ENCODE results near the gene DUSP5.

Gene DUSP5

GRCh38 chr10:110544958-110545537 is 47.3 kb downstream of the DUSP5 start:
- Histone ChIP-seq H3K9me3 (ENCODE audit: control insufficient read depth, low read depth, low read length) (no peaks in the 10 kb centered on the region), H3K4me3 (ENCODE audit: low read length) (no peak overlapping the region), H3K36me3 (ENCODE audit: control insufficient read depth, low read depth, low read length) (no peaks in the 10 kb centered on the region), H3K9ac (ENCODE audit: low read length) (no peak overlapping the region), H3K27me3 (ENCODE audit: control insufficient read depth, insufficient read depth, low read length) (no peaks in the 10 kb centered on the region), H3K4me1 (ENCODE audit: control insufficient read depth, low read depth, low read length) (no peaks in the 10 kb centered on the region), H3K27ac (ENCODE audit: low read length) (no peak overlapping the region)

- Histone ChIP-seq H3K9me3 (ENCODE audit: control insufficient read depth, low read depth, low read length) (no peaks in the 10 kb centered on the region), H3K36me3 (ENCODE audit: control insufficient read depth, low read depth, low read length) (no peaks in the 10 kb centered on the region), H3K4me1 (ENCODE audit: control insufficient read depth, low read depth, low read length) (no peaks in the 10 kb centered on the region), H3K27me3 (ENCODE audit: control insufficient read depth, insufficient read depth, low read length) (no peaks in the 10 kb centered on the region), H3K4me3 (ENCODE audit: low read length) (no peak overlapping the region), H3K27ac (ENCODE audit: low read length) (no peak overlapping the region), H3K9ac (ENCODE audit: low read length) (no peak overlapping the region)
Measured at GRCh38 chr10:110546077-110546476, 48.4 kb downstream of the DUSP5 start.

GRCh38 chr10:110546499-110547110 is 48.9 kb downstream of the DUSP5 start:
- Histone ChIP-seq H3K9ac (ENCODE audit: low read length) (no peak overlapping the region), H3K4me3 (ENCODE audit: low read length) (no peak overlapping the region), H3K4me1 (ENCODE audit: control insufficient read depth, low read depth, low read length) (no peaks in the 10 kb centered on the region), H3K36me3 (ENCODE audit: control insufficient read depth, low read depth, low read length) (no peaks in the 10 kb centered on the region), H3K27me3 (ENCODE audit: control insufficient read depth, insufficient read depth, low read length) (no peaks in the 10 kb centered on the region), H3K27ac (ENCODE audit: low read length) (no peak overlapping the region), H3K9me3 (ENCODE audit: control insufficient read depth, low read depth, low read length) (no peaks in the 10 kb centered on the region)

- no peaks in the 10 kb centered on the region for H3K9me3 ChIP-seq (ENCODE audit: control insufficient read depth, low read depth, low read length)
- H3K4me1 ChIP-seq (ENCODE audit: control insufficient read depth, low read depth, low read length): no peaks in the 10 kb centered on the region
- no peak overlapping the region for H3K9ac ChIP-seq (ENCODE audit: low read length)
- H3K4me3 ChIP-seq (ENCODE audit: low read length): no peak overlapping the region
- H3K27me3 ChIP-seq (ENCODE audit: control insufficient read depth, insufficient read depth, low read length): no peaks in the 10 kb centered on the region
- no peaks in the 10 kb centered on the region for H3K36me3 ChIP-seq (ENCODE audit: control insufficient read depth, low read depth, low read length)
- no peak overlapping the region for H3K27ac ChIP-seq (ENCODE audit: low read length)
Measured at GRCh38 chr10:110547139-110547761, 49.5 kb downstream of the DUSP5 start.

- no peaks in the 10 kb centered on the region for H3K27me3 ChIP-seq (ENCODE audit: control insufficient read depth, insufficient read depth, low read length)
- H3K9ac ChIP-seq (ENCODE audit: low read length): no peak overlapping the region
- H3K27ac ChIP-seq (ENCODE audit: low read length): no peak overlapping the region
- H3K4me1 ChIP-seq (ENCODE audit: control insufficient read depth, low read depth, low read length): no peaks in the 10 kb centered on the region
- H3K4me3 ChIP-seq (ENCODE audit: low read length): no peak overlapping the region
- no peaks in the 10 kb centered on the region for H3K9me3 ChIP-seq (ENCODE audit: control insufficient read depth, low read depth, low read length)
- no peaks in the 10 kb centered on the region for H3K36me3 ChIP-seq (ENCODE audit: control insufficient read depth, low read depth, low read length)
Measured at GRCh38 chr10:110548002-110548401, 50.3 kb downstream of the DUSP5 start.

- H3K4me3 ChIP-seq (ENCODE audit: low read length): no peak overlapping the region
- H3K36me3 ChIP-seq (ENCODE audit: control insufficient read depth, low read depth, low read length): no peaks in the 10 kb centered on the region
- no peaks in the 10 kb centered on the region for H3K9me3 ChIP-seq (ENCODE audit: control insufficient read depth, low read depth, low read length)
- no peaks in the 10 kb centered on the region for H3K27me3 ChIP-seq (ENCODE audit: control insufficient read depth, insufficient read depth, low read length)
- H3K27ac ChIP-seq (ENCODE audit: low read length): no peak overlapping the region
- H3K9ac ChIP-seq (ENCODE audit: low read length): no peak overlapping the region
- H3K4me1 ChIP-seq (ENCODE audit: control insufficient read depth, low read depth, low read length): peaks cover 9% of the 10 kb centered on the region
Measured at GRCh38 chr10:110549211-110549610, 51.5 kb downstream of the DUSP5 start.

GRCh38 chr10:110553905-110554304 is 56.2 kb downstream of the DUSP5 start:
- H3K27ac ChIP-seq (ENCODE audit: low read length): peak overlapping the region; percentile 59
- peak overlapping the region; percentile 25 for H3K4me3 ChIP-seq (ENCODE audit: low read length)
- peaks cover 18% of the 10 kb centered on the region for H3K4me1 ChIP-seq (ENCODE audit: control insufficient read depth, low read depth, low read length)
- no peaks in the 10 kb centered on the region for H3K9me3 ChIP-seq (ENCODE audit: control insufficient read depth, low read depth, low read length)
- no peaks in the 10 kb centered on the region for H3K36me3 ChIP-seq (ENCODE audit: control insufficient read depth, low read depth, low read length)
- no peaks in the 10 kb centered on the region for H3K27me3 ChIP-seq (ENCODE audit: control insufficient read depth, insufficient read depth, low read length)
- H3K9ac ChIP-seq (ENCODE audit: low read length): peak overlapping the region; percentile 6

GRCh38 chr10:110556296-110556695 is 58.6 kb downstream of the DUSP5 start:
- H3K27ac ChIP-seq (ENCODE audit: low read length): no peak overlapping the region
- no peaks in the 10 kb centered on the region for H3K27me3 ChIP-seq (ENCODE audit: control insufficient read depth, insufficient read depth, low read length)
- H3K9ac ChIP-seq (ENCODE audit: low read length): no peak overlapping the region
- H3K4me3 ChIP-seq (ENCODE audit: low read length): no peak overlapping the region
- no peaks in the 10 kb centered on the region for H3K36me3 ChIP-seq (ENCODE audit: control insufficient read depth, low read depth, low read length)
- H3K4me1 ChIP-seq (ENCODE audit: control insufficient read depth, low read depth, low read length): peaks cover 18% of the 10 kb centered on the region
- H3K9me3 ChIP-seq (ENCODE audit: control insufficient read depth, low read depth, low read length): no peaks in the 10 kb centered on the region

GRCh38 chr10:110556969-110557601 is 59.4 kb downstream of the DUSP5 start:
- peaks cover 18% of the 10 kb centered on the region for H3K4me1 ChIP-seq (ENCODE audit: control insufficient read depth, low read depth, low read length)

GRCh38 chr10:110558041-110558440 is 60.3 kb downstream of the DUSP5 start:
- Histone ChIP-seq H3K27ac (ENCODE audit: low read length) (no peak overlapping the region), H3K9me3 (ENCODE audit: control insufficient read depth, low read depth, low read length) (no peaks in the 10 kb centered on the region), H3K4me3 (ENCODE audit: low read length) (no peak overlapping the region), H3K9ac (ENCODE audit: low read length) (no peak overlapping the region), H3K4me1 (ENCODE audit: control insufficient read depth, low read depth, low read length) (peaks cover 18% of the 10 kb centered on the region), H3K27me3 (ENCODE audit: control insufficient read depth, insufficient read depth, low read length) (no peaks in the 10 kb centered on the region), H3K36me3 (ENCODE audit: control insufficient read depth, low read depth, low read length) (no peaks in the 10 kb centered on the region)

More at GRCh38 chr10:110556969-110557601, 59.4 kb downstream of the DUSP5 start:
- Histone ChIP-seq H3K27me3 (ENCODE audit: control insufficient read depth, insufficient read depth, low read length) (no peaks in the 10 kb centered on the region), H3K27ac (ENCODE audit: low read length) (no peak overlapping the region), H3K9ac (ENCODE audit: low read length) (no peak overlapping the region), H3K36me3 (ENCODE audit: control insufficient read depth, low read depth, low read length) (no peaks in the 10 kb centered on the region), H3K9me3 (ENCODE audit: control insufficient read depth, low read depth, low read length) (no peaks in the 10 kb centered on the region), H3K4me3 (ENCODE audit: low read length) (no peak overlapping the region)

- Histone ChIP-seq H3K9ac (ENCODE audit: low read length) (no peak overlapping the region), H3K4me1 (ENCODE audit: control insufficient read depth, low read depth, low read length) (peaks cover 2% of the 10 kb centered on the region), H3K36me3 (ENCODE audit: control insufficient read depth, low read depth, low read length) (no peaks in the 10 kb centered on the region), H3K9me3 (ENCODE audit: control insufficient read depth, low read depth, low read length) (no peaks in the 10 kb centered on the region), H3K27ac (ENCODE audit: low read length) (no peak overlapping the region), H3K27me3 (ENCODE audit: control insufficient read depth, insufficient read depth, low read length) (no peaks in the 10 kb centered on the region), H3K4me3 (ENCODE audit: low read length) (no peak overlapping the region)
Measured at GRCh38 chr10:110560012-110560411, 62.3 kb downstream of the DUSP5 start.

Measured in iPS-18a (cell line).